ENCODE data around the gene UMPS.
"Not testable (repeated sequence)": the region's sequence is repeated elsewhere in the genome, so short reads cannot be mapped to it uniquely, and the experiment has no call there.

UMPS gene

GRCh38 chr3:124757926-124758325 lies 27.7 kb downstream of the UMPS start:
- H3K9me3 ChIP-seq (ENCODE audit: insufficient read depth, low read depth, low read length); H3K27ac ChIP-seq (ENCODE audit: low read length); H3K27me3 ChIP-seq (ENCODE audit: insufficient read depth, low read length); H3K4me3 ChIP-seq (ENCODE audit: low read length); H3K9ac ChIP-seq (ENCODE audit: low read depth, low read length); H3K4me1 ChIP-seq (ENCODE audit: insufficient read depth, low read length); H3K36me3 ChIP-seq (ENCODE audit: insufficient read depth, low read depth, low read length): not testable (repeated sequence)

- Histone ChIP-seq H3K27me3 (ENCODE audit: insufficient read depth, low read length) (no peaks in the 10 kb centered on the region), H3K9ac (ENCODE audit: low read depth, low read length) (no peak overlapping the region), H3K4me3 (ENCODE audit: low read length) (no peak overlapping the region), H3K9me3 (ENCODE audit: insufficient read depth, low read depth, low read length) (no peaks in the 10 kb centered on the region), H3K27ac (ENCODE audit: low read length) (no peak overlapping the region), H3K4me1 (ENCODE audit: insufficient read depth, low read length) (peaks cover 6% of the 10 kb centered on the region), H3K36me3 (ENCODE audit: insufficient read depth, low read depth, low read length) (peaks cover 15% of the 10 kb centered on the region)
These were observed 28.8 kb downstream of the UMPS start for GRCh38 chr3:124758851-124759635.

- Histone ChIP-seq H3K9me3 (ENCODE audit: insufficient read depth, low read depth, low read length) (no peaks in the 10 kb centered on the region), H3K4me3 (ENCODE audit: low read length) (no peak overlapping the region), H3K27me3 (ENCODE audit: insufficient read depth, low read length) (no peaks in the 10 kb centered on the region), H3K9ac (ENCODE audit: low read depth, low read length) (no peak overlapping the region), H3K27ac (ENCODE audit: low read length) (no peak overlapping the region), H3K36me3 (ENCODE audit: insufficient read depth, low read depth, low read length) (peaks cover 23% of the 10 kb centered on the region), H3K4me1 (ENCODE audit: insufficient read depth, low read length) (peaks cover 6% of the 10 kb centered on the region)
These were observed 29.6 kb downstream of the UMPS start for GRCh38 chr3:124759666-124760401.

GRCh38 chr3:124760601-124761000 lies 30.3 kb downstream of the UMPS start:
- no peak overlapping the region for H3K27ac ChIP-seq (ENCODE audit: low read length)

GRCh38 chr3:124761250-124761796 lies 31.1 kb downstream of the UMPS start:
- H3K4me3 ChIP-seq (ENCODE audit: low read length) = no peak overlapping the region
- peaks cover 37% of the 10 kb centered on the region for H3K36me3 ChIP-seq (ENCODE audit: insufficient read depth, low read depth, low read length)
- peaks cover 6% of the 10 kb centered on the region for H3K4me1 ChIP-seq (ENCODE audit: insufficient read depth, low read length)
- H3K9me3 ChIP-seq (ENCODE audit: insufficient read depth, low read depth, low read length) = no peaks in the 10 kb centered on the region
- no peak overlapping the region for H3K9ac ChIP-seq (ENCODE audit: low read depth, low read length)
- H3K27me3 ChIP-seq (ENCODE audit: insufficient read depth, low read length) = no peaks in the 10 kb centered on the region
- no peak overlapping the region for H3K27ac ChIP-seq (ENCODE audit: low read length)

More at GRCh38 chr3:124760601-124761000, 30.3 kb downstream of the UMPS start:
- Histone ChIP-seq H3K9ac (ENCODE audit: low read depth, low read length) (no peak overlapping the region), H3K27me3 (ENCODE audit: insufficient read depth, low read length) (no peaks in the 10 kb centered on the region), H3K36me3 (ENCODE audit: insufficient read depth, low read depth, low read length) (peaks cover 31% of the 10 kb centered on the region), H3K9me3 (ENCODE audit: insufficient read depth, low read depth, low read length) (no peaks in the 10 kb centered on the region), H3K4me3 (ENCODE audit: low read length) (no peak overlapping the region), H3K4me1 (ENCODE audit: insufficient read depth, low read length) (peaks cover 6% of the 10 kb centered on the region)

- Histone ChIP-seq H3K36me3 (ENCODE audit: insufficient read depth, low read depth, low read length) (peaks cover 45% of the 10 kb centered on the region), H3K9me3 (ENCODE audit: insufficient read depth, low read depth, low read length) (no peaks in the 10 kb centered on the region), H3K27ac (ENCODE audit: low read length) (no peak overlapping the region), H3K4me1 (ENCODE audit: insufficient read depth, low read length) (peaks cover 6% of the 10 kb centered on the region), H3K9ac (ENCODE audit: low read depth, low read length) (no peak overlapping the region), H3K27me3 (ENCODE audit: insufficient read depth, low read length) (no peaks in the 10 kb centered on the region), H3K4me3 (ENCODE audit: low read length) (no peak overlapping the region)
These were observed 31.8 kb downstream of the UMPS start for GRCh38 chr3:124761935-124762660.

GRCh38 chr3:124762661-124763011 lies 32.4 kb downstream of the UMPS start:
- Histone ChIP-seq H3K9me3 (ENCODE audit: insufficient read depth, low read depth, low read length) (no peaks in the 10 kb centered on the region), H3K36me3 (ENCODE audit: insufficient read depth, low read depth, low read length) (peaks cover 50% of the 10 kb centered on the region), H3K4me3 (ENCODE audit: low read length) (no peak overlapping the region), H3K9ac (ENCODE audit: low read depth, low read length) (no peak overlapping the region), H3K4me1 (ENCODE audit: insufficient read depth, low read length) (peaks cover 6% of the 10 kb centered on the region), H3K27me3 (ENCODE audit: insufficient read depth, low read length) (no peaks in the 10 kb centered on the region), H3K27ac (ENCODE audit: low read length) (no peak overlapping the region)

- Histone ChIP-seq H3K4me3 (ENCODE audit: low read length) (no peak overlapping the region), H3K4me1 (ENCODE audit: insufficient read depth, low read length) (peaks cover 4% of the 10 kb centered on the region; the same call in 1 of the 2 replicates), H3K27ac (ENCODE audit: low read length) (no peak overlapping the region), H3K9ac (ENCODE audit: low read depth, low read length) (no peak overlapping the region), H3K36me3 (ENCODE audit: insufficient read depth, low read depth, low read length) (peaks cover 56% of the 10 kb centered on the region), H3K9me3 (ENCODE audit: insufficient read depth, low read depth, low read length) (no peaks in the 10 kb centered on the region), H3K27me3 (ENCODE audit: insufficient read depth, low read length) (no peaks in the 10 kb centered on the region)
These were observed 33.0 kb downstream of the UMPS start for GRCh38 chr3:124763206-124763605.

GRCh38 chr3:124763644-124764358 lies 33.5 kb downstream of the UMPS start:
- no peaks in the 10 kb centered on the region for H3K9me3 ChIP-seq (ENCODE audit: insufficient read depth, low read depth, low read length)
- no peak overlapping the region for H3K9ac ChIP-seq (ENCODE audit: low read depth, low read length)
- peaks cover 62% of the 10 kb centered on the region for H3K36me3 ChIP-seq (ENCODE audit: insufficient read depth, low read depth, low read length)
- H3K4me1 ChIP-seq (ENCODE audit: insufficient read depth, low read length) = no peaks in the 10 kb centered on the region
- no peak overlapping the region for H3K4me3 ChIP-seq (ENCODE audit: low read length)
- H3K27me3 ChIP-seq (ENCODE audit: insufficient read depth, low read length) = no peaks in the 10 kb centered on the region
- no peak overlapping the region for H3K27ac ChIP-seq (ENCODE audit: low read length)

- H3K4me3 ChIP-seq (ENCODE audit: low read length) = no peak overlapping the region
- no peak overlapping the region for H3K27ac ChIP-seq (ENCODE audit: low read length)
- H3K36me3 ChIP-seq (ENCODE audit: insufficient read depth, low read depth, low read length) = peaks cover 71% of the 10 kb centered on the region
- no peaks in the 10 kb centered on the region for H3K27me3 ChIP-seq (ENCODE audit: insufficient read depth, low read length)
- H3K9me3 ChIP-seq (ENCODE audit: insufficient read depth, low read depth, low read length) = no peaks in the 10 kb centered on the region
- H3K9ac ChIP-seq (ENCODE audit: low read depth, low read length) = no peak overlapping the region
- no peaks in the 10 kb centered on the region for H3K4me1 ChIP-seq (ENCODE audit: insufficient read depth, low read length)
These were observed 34.5 kb downstream of the UMPS start for GRCh38 chr3:124764746-124765145.

GRCh38 chr3:124765197-124765840 lies 35.1 kb downstream of the UMPS start:
- no peak overlapping the region for H3K9ac ChIP-seq (ENCODE audit: low read depth, low read length)

More at GRCh38 chr3:124765197-124765840, 35.1 kb downstream of the UMPS start:
- Histone ChIP-seq H3K36me3 (ENCODE audit: insufficient read depth, low read depth, low read length) (peaks cover 72% of the 10 kb centered on the region), H3K9me3 (ENCODE audit: insufficient read depth, low read depth, low read length) (no peaks in the 10 kb centered on the region), H3K27me3 (ENCODE audit: insufficient read depth, low read length) (no peaks in the 10 kb centered on the region), H3K4me1 (ENCODE audit: insufficient read depth, low read length) (no peaks in the 10 kb centered on the region), H3K4me3 (ENCODE audit: low read length) (no peak overlapping the region), H3K27ac (ENCODE audit: low read length) (no peak overlapping the region)

Measured in iPS-20b (cell line).